BJ (cell line): ENCODE measurements around the gene ATP13A4. TPM values are rescaled to one million over a fixed set of nuclear protein-coding genes. Genes with fewer than 3 reads are reported as not detected.

Experiments
- CTCF ChIA-PET: fragments of 350-600 bp; formaldehyde crosslinking; extraction: SDS; loops from one replicate; lab custom pipeline; 2021; ENCODE audit warnings: antibody characterized with exemption, inconsistent platforms; lab: Yijun Ruan, JAX
- POLR2A ChIA-PET: fragments of 300-600 bp; sonication (Branson Sonifier 250); formaldehyde crosslinking; extraction: SDS; loops from one replicate; lab custom pipeline; 2021; ENCODE audit warnings: antibody characterized with exemption; lab: Charles Lee
- DNase-seq: peaks from one replicate; pipeline ENCODE4 v3.0.0-alpha.2; 2011; ENCODE audit warnings: low read depth
- H3K27me3 ChIP-seq: 2 replicates; pipeline ENCODE4 v1.6.0; 2011; ENCODE audit warnings: low read length; ENCODE audit not compliant: control insufficient read depth, insufficient read depth
- H3K36me3 ChIP-seq: 2 replicates; pipeline ENCODE4 v1.5.1; 2011; ENCODE audit warnings: low read length; ENCODE audit not compliant: control insufficient read depth, insufficient read depth
- H3K4me3 ChIP-seq: 2 replicates; pipeline ENCODE4 v1.5.1; 2011; ENCODE audit warnings: low read depth, mild to moderate bottlenecking, control low read depth, low read length
- polyA plus RNA-seq: library from polyadenylated mRNA; depleted of rRNA; stranded (reverse); fragments of >200 nt; gene quantifications from 2 replicates; pipeline ENCODE4 v1.2.3, GENCODE V29; 2011
- TF ChIP-seq, protein P1 (sequence below): IDR thresholded peaks from 2 replicates; pipeline ENCODE4 v1.5.1; 2011; ENCODE audit warnings: low read depth, mild to moderate bottlenecking, control low read depth, inconsistent platforms, low read length, moderate library complexity; ENCODE audit not compliant: insufficient read depth

The ATP13A4 gene
- polyA plus RNA-seq, 1 experiment: 0.10 TPM

DNA sequence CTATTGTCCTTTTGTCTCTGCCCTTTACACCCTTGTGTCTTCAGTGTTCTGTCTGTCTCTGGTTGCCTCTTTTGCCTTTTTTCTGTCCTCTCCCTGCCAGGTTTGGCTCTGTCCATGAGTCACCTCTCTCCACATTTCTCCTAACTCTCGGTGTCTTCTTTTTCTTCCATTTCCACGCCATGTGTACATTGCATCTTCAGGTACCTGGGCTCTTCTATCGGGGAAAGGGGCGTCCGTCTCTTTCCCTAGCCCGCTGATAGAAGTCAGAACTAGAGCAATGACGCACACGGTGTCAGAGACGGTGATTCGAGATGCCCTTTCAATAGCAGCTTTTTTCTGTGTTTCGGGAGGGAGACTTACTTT is 39.0 kb upstream of the ATP13A4 start:
- Histone ChIP-seq H3K4me3 (peak overlapping the region; percentile 87), H3K27me3 (no peaks in the 10 kb centered on the region), H3K36me3 (no peaks in the 10 kb centered on the region; the same call in 1 of the 2 replicates)
- TF ChIP-seq, protein P1, sequence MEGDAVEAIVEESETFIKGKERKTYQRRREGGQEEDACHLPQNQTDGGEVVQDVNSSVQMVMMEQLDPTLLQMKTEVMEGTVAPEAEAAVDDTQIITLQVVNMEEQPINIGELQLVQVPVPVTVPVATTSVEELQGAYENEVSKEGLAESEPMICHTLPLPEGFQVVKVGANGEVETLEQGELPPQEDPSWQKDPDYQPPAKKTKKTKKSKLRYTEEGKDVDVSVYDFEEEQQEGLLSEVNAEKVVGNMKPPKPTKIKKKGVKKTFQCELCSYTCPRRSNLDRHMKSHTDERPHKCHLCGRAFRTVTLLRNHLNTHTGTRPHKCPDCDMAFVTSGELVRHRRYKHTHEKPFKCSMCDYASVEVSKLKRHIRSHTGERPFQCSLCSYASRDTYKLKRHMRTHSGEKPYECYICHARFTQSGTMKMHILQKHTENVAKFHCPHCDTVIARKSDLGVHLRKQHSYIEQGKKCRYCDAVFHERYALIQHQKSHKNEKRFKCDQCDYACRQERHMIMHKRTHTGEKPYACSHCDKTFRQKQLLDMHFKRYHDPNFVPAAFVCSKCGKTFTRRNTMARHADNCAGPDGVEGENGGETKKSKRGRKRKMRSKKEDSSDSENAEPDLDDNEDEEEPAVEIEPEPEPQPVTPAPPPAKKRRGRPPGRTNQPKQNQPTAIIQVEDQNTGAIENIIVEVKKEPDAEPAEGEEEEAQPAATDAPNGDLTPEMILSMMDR: no peak
- CTCF ChIA-PET: no interaction called here
- no peak for DNase-seq
- POLR2A ChIA-PET: no interaction called here

DNA sequence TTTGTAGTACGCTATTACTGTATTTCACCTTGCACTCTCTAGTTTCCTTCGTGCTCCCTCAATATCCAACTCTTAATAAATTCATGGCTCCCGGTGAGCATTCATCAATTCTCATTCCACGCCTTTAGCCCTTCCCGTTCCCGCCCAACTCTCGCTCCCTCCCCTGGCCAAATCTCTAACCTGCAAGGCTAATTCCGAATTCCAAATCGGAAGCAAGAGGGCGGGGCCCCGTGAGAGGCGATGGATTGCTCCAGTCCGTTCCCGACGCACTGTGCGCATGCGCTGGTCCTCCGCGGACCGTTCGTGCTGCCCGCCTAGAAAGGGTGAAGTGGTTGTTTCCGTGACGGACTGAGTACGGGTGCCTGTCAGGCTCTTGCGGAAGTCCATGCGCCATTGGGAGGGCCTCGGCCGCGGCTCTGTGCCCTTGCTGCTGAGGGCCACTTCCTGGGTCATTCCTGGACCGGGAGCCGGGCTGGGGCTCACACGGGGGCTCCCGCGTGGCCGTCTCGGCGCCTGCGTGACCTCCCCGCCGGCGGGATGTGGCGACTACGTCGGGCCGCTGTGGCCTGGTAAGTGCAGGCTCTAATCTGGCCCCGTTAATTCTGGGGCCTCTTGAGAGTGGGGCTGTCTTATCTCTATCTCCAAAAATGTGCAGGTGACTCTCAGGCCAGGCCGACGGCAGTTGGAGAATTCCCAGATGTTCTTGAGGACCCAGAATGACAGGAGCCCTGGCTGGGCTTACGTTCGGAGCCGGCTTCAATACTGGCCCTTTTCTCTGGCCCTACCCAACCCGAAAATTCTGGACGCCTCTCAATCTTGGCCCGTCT is 38.4 kb upstream of the ATP13A4 start, which contains the start of gene OPA1:
Gene OPA1, plus strand, starts transcription at position 368 of the 827 bp plus-strand sequence. Its CDS starts 170 bp downstream, at position 538.
- CTCF ChIA-PET: interaction anchor here (0.9 to 1.3 kb wide), 2 partner anchors 9 to 21 kb away, joined by 3 to 4 read pairs; no protein-coding TSS in a partner anchor
- POLR2A ChIA-PET: no interaction called here
- peak within 1 kb of the TSS; percentile 87 for H3K4me3 ChIP-seq

DNA sequence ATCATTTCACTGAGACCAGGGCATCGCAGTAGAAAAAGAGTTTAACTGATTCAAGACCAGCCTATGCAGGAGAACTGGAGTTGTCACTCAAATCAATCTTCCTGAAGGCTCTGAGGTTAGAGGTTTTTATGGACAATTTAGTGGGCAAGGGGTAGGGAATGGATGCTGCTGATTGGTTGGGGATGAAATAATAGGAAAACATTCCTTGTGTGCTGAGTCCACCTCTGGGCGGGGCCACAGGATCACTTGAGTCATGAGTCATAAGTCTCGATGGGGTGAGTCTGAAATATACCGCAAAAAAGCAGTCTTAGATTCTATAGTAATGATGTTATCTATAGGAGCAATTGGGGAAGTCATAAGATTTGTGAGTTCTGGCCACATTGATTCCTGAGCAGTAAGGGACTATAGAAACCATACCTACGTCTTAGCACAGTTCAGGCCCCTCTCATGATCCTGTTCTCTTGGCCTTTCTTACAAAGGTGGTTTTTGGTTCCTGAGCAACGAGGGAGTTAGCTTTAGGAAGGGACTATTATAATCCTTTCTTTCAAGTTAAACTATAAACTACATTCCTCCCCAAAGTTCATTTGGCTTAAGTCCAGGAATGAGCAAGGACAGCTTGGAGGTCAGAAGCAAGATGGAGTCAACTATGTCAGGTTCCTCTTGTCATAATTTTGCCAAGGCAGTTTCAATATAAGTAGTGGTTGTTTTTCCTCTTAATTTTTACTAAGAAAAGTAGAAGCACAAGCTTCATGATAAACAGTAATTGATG is 35.6 kb upstream of the ATP13A4 start:
- no peak for DNase-seq
- CTCF ChIA-PET: no interaction called here
- TF ChIP-seq, protein P1: no peak
- H3K36me3 ChIP-seq: no peaks in the 10 kb centered on the region
- POLR2A ChIA-PET: no interaction called here
- no peaks in the 10 kb centered on the region for H3K27me3 ChIP-seq
- H3K4me3 ChIP-seq: no peak overlapping the region

More for the DNA sequence above, 38.4 kb upstream of the ATP13A4 start, which contains the start of gene OPA1:
- peak; percentile 92 for DNase-seq
- no peaks in the 10 kb centered on the region; the same call in 1 of the 2 replicates for H3K36me3 ChIP-seq
- no peaks in the 10 kb centered on the region for H3K27me3 ChIP-seq
- TF ChIP-seq, protein P1: peak; percentile 47

DNA sequence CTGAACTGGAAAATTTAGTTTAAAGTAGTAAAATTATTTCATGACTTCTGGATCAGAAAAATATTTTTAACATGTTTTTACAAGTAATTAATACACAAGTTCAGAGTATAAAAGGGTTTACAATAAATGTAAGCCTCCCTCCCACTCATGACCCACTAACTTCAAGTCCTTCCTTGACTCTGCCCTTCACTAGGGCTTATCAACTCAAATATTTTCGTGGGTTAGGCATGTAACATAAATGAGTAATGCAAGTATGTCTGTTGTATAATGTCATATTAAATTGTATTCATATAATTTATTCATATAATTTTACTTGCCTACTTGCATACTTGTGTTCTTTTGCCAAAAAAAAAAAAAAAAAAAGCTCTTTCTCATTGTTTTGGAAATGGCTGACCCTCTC is 34.9 kb upstream of the ATP13A4 start:
- H3K4me3 ChIP-seq: no peak overlapping the region
- TF ChIP-seq, protein P1: no peak
- H3K36me3 ChIP-seq: no peaks in the 10 kb centered on the region
- ChIA-PET POLR2A (no interaction called here), CTCF (no interaction called here)
- H3K27me3 ChIP-seq: no peaks in the 10 kb centered on the region
- no peak for DNase-seq

DNA sequence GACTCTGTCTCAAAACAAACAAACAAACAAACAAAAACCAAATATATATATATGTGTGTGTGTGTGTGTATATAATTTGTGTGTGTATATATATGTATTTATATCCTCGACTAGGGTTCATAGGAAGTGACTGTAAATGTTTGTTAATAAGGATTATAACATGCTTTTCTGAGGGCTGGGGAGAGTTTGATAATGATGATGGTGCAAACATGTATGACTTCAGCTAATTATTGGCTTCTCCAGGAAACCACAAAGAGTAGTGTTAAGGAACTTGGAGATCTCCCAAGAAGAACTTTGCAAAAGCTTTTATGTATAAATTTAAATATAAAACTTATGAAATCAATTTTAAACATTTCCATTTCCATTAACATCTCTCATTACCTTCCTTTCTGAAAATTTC is 34.4 kb upstream of the ATP13A4 start:
- no peak overlapping the region for H3K4me3 ChIP-seq
- no peaks in the 10 kb centered on the region for H3K27me3 ChIP-seq
- ChIA-PET POLR2A (no interaction called here), CTCF (no interaction called here)
- H3K36me3 ChIP-seq: no peaks in the 10 kb centered on the region
- TF ChIP-seq, protein P1: no peak
- DNase-seq: no peak
